K562 (cell line): Measurements from ENCODE around the gene EXOG. TPM values are rescaled to one million over a fixed set of nuclear protein-coding genes. Genes with fewer than 3 reads are reported as not detected.

Experiments used
- ATAC-seq: fragments of 200-7000 bp; cut with Tn5 transposase; 3 replicates; pipeline ENCODE4 v1.9.1; 2020; ENCODE audit warnings: moderate library complexity
- BruUV-seq: library from RNA; stranded (reverse); fragments of 400-500 nt; replicated peaks from 2 replicates; lab custom pipeline; 2021; lab: Mats Ljungman, UMichigan
- CTCF ChIA-PET: fragments of 300-600 bp; formaldehyde crosslinking; extraction: SDS; loops from one replicate; lab custom pipeline; 2021; ENCODE audit warnings: low intra/inter-chr PET ratio; lab: Yijun Ruan, JAX
- POLR2A ChIA-PET: fragments of 300-600, 350-650 bp; sonication (Branson Sonifier 250); formaldehyde crosslinking; extraction: SDS; loops from one replicate; lab custom pipeline; 2021; ENCODE audit warnings: antibody characterized with exemption, inconsistent platforms; lab: Yijun Ruan, JAX
- DNase-seq, 4 experiments: peaks; one replicate each; pipeline versions ENCODE4 v3.0.0 to v3.0.0-alpha.2; 2011 to 2018; ENCODE audit warnings: low spot score in 3 of 4, mixed read lengths in 3 of 4; ENCODE audit errors: extremely low read depth in 1 of 4
- FAIRE-seq: peaks from 2 replicates; lab custom pipeline; 2011; peaks lifted over from hg19 to GRCh38; lab: Jason Lieb, UNC
- H2AFZ ChIP-seq: 2 replicates; pipeline ENCODE4 v1.6.0; 2011; ENCODE audit warnings: low read depth, low read length, control low read depth, inconsistent platforms
- H3K27ac ChIP-seq: fragments of 200-600 bp; 3 replicates; pipeline ENCODE4 v1.8.0; 2011; ENCODE audit warnings: low read depth, mild to moderate bottlenecking, control low read depth, inconsistent platforms, low read length, moderate library complexity, mixed read lengths; ENCODE audit errors: extremely low read depth
- H3K27me3 ChIP-seq, 2 experiments: fragments of 300-600 bp in 1 of 2; 2 replicates in 1 of 2; 3 replicates in 1 of 2; pipeline versions ENCODE4 v1.6.0 to v1.8.0; 2011; ENCODE audit warnings: inconsistent platforms in 2 of 2, low read length in 2 of 2, mild to moderate bottlenecking in 1 of 2, mixed read lengths in 1 of 2, moderate library complexity in 1 of 2; ENCODE audit not compliant: control insufficient read depth in 2 of 2, insufficient read depth in 2 of 2
- H3K36me3 ChIP-seq: fragments of 300-600 bp; 3 replicates; pipeline ENCODE4 v1.8.0; 2011; ENCODE audit warnings: mild to moderate bottlenecking, low read length, inconsistent platforms; ENCODE audit not compliant: control insufficient read depth, insufficient read depth
- H3K4me1 ChIP-seq, 2 experiments: fragments of 200-600 bp in 1 of 2; replicated peaks in 1 of 2; 2 replicates in 1 of 2; 3 replicates in 1 of 2; pipeline versions ENCODE4 v1.5.1 to v1.8.0; 2011; ENCODE audit warnings: inconsistent platforms in 2 of 2, low read length in 2 of 2, mild to moderate bottlenecking in 1 of 2, mixed read lengths in 1 of 2, moderate library complexity in 1 of 2; ENCODE audit not compliant: control insufficient read depth in 2 of 2, insufficient read depth in 2 of 2
- H3K4me2 ChIP-seq: 2 replicates; pipeline ENCODE4 v1.6.1; 2011; ENCODE audit warnings: low read length, control low read depth, inconsistent platforms, mixed read lengths; ENCODE audit not compliant: insufficient read depth
- H3K4me3 ChIP-seq: fragments of 200-600 bp; sonication (generic), shearing (Covaris generic); 2 replicates; pipeline ENCODE4 v1.5.1; 2016; ENCODE audit warnings: control low read depth, inconsistent platforms
- H3K79me2 ChIP-seq: fragments of 200-600 bp; 3 replicates; pipeline ENCODE4 v1.8.0; 2011; ENCODE audit warnings: low read length, inconsistent platforms; ENCODE audit not compliant: control insufficient read depth, insufficient read depth
- H3K9ac ChIP-seq, 2 experiments: 2 replicates each; pipeline versions ENCODE4 v1.6.0 to v1.6.1; 2011; ENCODE audit warnings: low read depth in 2 of 2, low read length in 2 of 2, control low read depth in 1 of 2, inconsistent platforms in 1 of 2, mild to moderate bottlenecking in 1 of 2, mixed read lengths in 1 of 2; ENCODE audit not compliant: insufficient read depth in 1 of 2
- H3K9me1 ChIP-seq: one replicate; pipeline ENCODE4 v1.6.0; 2011; ENCODE audit warnings: inconsistent platforms, mild to moderate bottlenecking, low read length, moderate library complexity; ENCODE audit not compliant: control insufficient read depth, insufficient read depth
- H3K9me3 ChIP-seq: replicated peaks from 2 replicates; pipeline ENCODE4 v1.5.1; 2011; ENCODE audit warnings: low read depth, low read length, inconsistent platforms; ENCODE audit not compliant: control insufficient read depth, insufficient read depth
- H4K20me1 ChIP-seq: replicated peaks from 2 replicates; pipeline ENCODE4 v1.6.1; 2011; ENCODE audit warnings: low read length, inconsistent platforms, mixed read lengths; ENCODE audit not compliant: control insufficient read depth, insufficient read depth
- DMBX1 ChIP-seq: fragments of 250-450 bp; sonication (Bioruptor Pico); IDR thresholded peaks from 2 replicates; pipeline ENCODE4 v1.8.0; 2022; ENCODE audit warnings: inconsistent platforms, mild to moderate bottlenecking, moderate library complexity, borderline replicate concordance
- FOXA1 ChIP-seq: fragments of 450-650 bp; IDR thresholded peaks from 2 replicates; pipeline ENCODE4 v1.6.1; 2016; ENCODE audit warnings: mild to moderate bottlenecking, borderline replicate concordance
- HINFP ChIP-seq: fragments of 450-650 bp; conservative IDR thresholded peaks from 2 replicates; pipeline ENCODE4 v1.6.1; 2016; ENCODE audit warnings: missing genetic modification characterization, low read depth, mild to moderate bottlenecking, control low read depth, missing compliant biosample characterization
- MAFK ChIP-seq: IDR thresholded peaks from 2 replicates; pipeline ENCODE4 v1.6.1; 2011; ENCODE audit warnings: low read length, improper control_type of control experiment
- MTA1 ChIP-seq: fragments of 450-650 bp; IDR thresholded peaks from 2 replicates; pipeline ENCODE4 v1.6.1; 2017; ENCODE audit warnings: borderline replicate concordance
- NR2C1 ChIP-seq, 2 experiments: fragments of 450-650 bp; IDR thresholded peaks; 2 replicates each; pipeline ENCODE4 v1.6.1; 2017; ENCODE audit warnings: mild to moderate bottlenecking in 2 of 2, antibody characterized with exemption in 1 of 2, inconsistent platforms in 1 of 2, missing compliant biosample characterization in 1 of 2, missing genetic modification characterization in 1 of 2
- OTX1 ChIP-seq: fragments of 450-650 bp; formaldehyde crosslinking; IDR thresholded peaks from 2 replicates; pipeline ENCODE4 v1.4.0; 2022; ENCODE audit warnings: mild to moderate bottlenecking
- PCBP2 ChIP-seq: fragments of 200-400 bp; formaldehyde crosslinking; IDR thresholded peaks from 2 replicates; pipeline ENCODE4 v1.6.1; 2018; ENCODE audit warnings: low read length, low read depth, mild to moderate bottlenecking, moderate library complexity; ENCODE audit not compliant: poor library complexity, severe bottlenecking
- POLR2AphosphoS2 ChIP-seq: IDR thresholded peaks from 2 replicates; pipeline ENCODE4 v1.6.1; 2012; ENCODE audit warnings: low read length, improper control_type of control experiment
- POU5F1 ChIP-seq: fragments of 150-350 bp; IDR thresholded peaks from 2 replicates; pipeline ENCODE4 v1.6.1; 2014; ENCODE audit warnings: borderline replicate concordance, low read length, low read depth, mild to moderate bottlenecking; ENCODE audit not compliant: partially characterized antibody
- SLC30A9 ChIP-seq: fragments of 250-450 bp; sonication (Bioruptor Pico); IDR thresholded peaks from 2 replicates; pipeline ENCODE4 v1.8.0; 2022; ENCODE audit warnings: mild to moderate bottlenecking, moderate library complexity
- SNAPC5 ChIP-seq: fragments of 250-450 bp; sonication (Bioruptor Pico); IDR thresholded peaks from 2 replicates; pipeline ENCODE4 v1.8.0; 2021; ENCODE audit warnings: moderate library complexity, mild to moderate bottlenecking, inconsistent platforms
- TAL1 ChIP-seq: fragments of 450-650 bp; IDR thresholded peaks from 2 replicates; pipeline ENCODE4 v1.6.1; 2016; ENCODE audit warnings: mild to moderate bottlenecking
- TGIF2 ChIP-seq: sonication (generic); formaldehyde crosslinking; IDR thresholded peaks from 2 replicates; pipeline ENCODE4 v1.8.1; 2022; ENCODE audit warnings: mild to moderate bottlenecking, missing genetic modification reagents, moderate library complexity
- THAP12 ChIP-seq: fragments of 250-450 bp; sonication (Bioruptor Pico); IDR thresholded peaks from 2 replicates; pipeline ENCODE4 v1.9.0; 2021; ENCODE audit warnings: mild to moderate bottlenecking, inconsistent platforms
- YBX1 ChIP-seq: fragments of 450-650 bp; IDR thresholded peaks from 2 replicates; pipeline ENCODE4 v1.7.1; 2016; ENCODE audit warnings: mild to moderate bottlenecking
- ZFPM2 ChIP-seq: fragments of 250-450 bp; sonication (Bioruptor Pico); IDR thresholded peaks from 2 replicates; pipeline ENCODE4 v1.5.1; 2022; ENCODE audit warnings: mild to moderate bottlenecking
- ZNF316 ChIP-seq: fragments of 450-650 bp; IDR thresholded peaks from 2 replicates; pipeline ENCODE4 v1.6.1; 2016
- WGBS: fragments of 100-300 bp; shearing (Covaris generic); methylation state at CpG from one replicate; pipeline ENCODE4 v1.1.6; 2016; ENCODE audit warnings: low coverage, mixed read lengths; ENCODE audit not compliant: insufficient coverage; ENCODE audit errors: missing lambda C conversion rate; 5-methylcytosine and 5-hydroxymethylcytosine counted together
- in situ Hi-C: fragments of 300-500 bp; cut with MboI; formaldehyde crosslinking; loops from 4 replicates; pipeline ENCODE4 v1.15.0; 2018; ENCODE audit warnings: inconsistent platforms, mixed read lengths
- intact Hi-C: fragments of 100-400 bp; cut with micrococcal nuclease; formaldehyde crosslinking; loops from 2 replicates; pipeline ENCODE4 v1.14.2; 2022
- polyA plus RNA-seq, 8 experiments: library from polyadenylated mRNA; depleted of rRNA in 4 of 8; stranded (reverse) in 5 of 8; unstranded in 3 of 8; fragments of >200 nt; fragmentation: Nextera tagmentation in 2 of 8; fragmentation: Illumina TruSeq in 1 of 8; extraction: Ambion mirVana in 2 of 8; extraction: Trizol in 1 of 8; gene quantifications; 2 replicates each; pipeline versions ENCODE4 v1.2.1 to v1.2.3, GENCODE V29; 2011 to 2014; ENCODE audit warnings: inconsistent platforms in 1 of 8, missing spikeins in 1 of 8
- total RNA-seq, 7 experiments: library from RNA; depleted of rRNA in 6 of 7; stranded (reverse); fragments of >200 nt in 6 of 7; fragmentation: Illumina TruSeq in 2 of 7; extraction: Trizol in 2 of 7; gene quantifications; 2 replicates each; pipeline versions ENCODE4 v1.2.1 to v1.2.3, GENCODE V29; 2011 to 2021; ENCODE audit warnings: low replicate concordance in 1 of 7

EXOG gene
- total and polyA plus RNA-seq, 9 of the 15 experiments (the other 6 are each of a cell fraction or from before 2014, with no cell fraction given): 10.8 to 21.7 (median 14.8) TPM

DNA sequence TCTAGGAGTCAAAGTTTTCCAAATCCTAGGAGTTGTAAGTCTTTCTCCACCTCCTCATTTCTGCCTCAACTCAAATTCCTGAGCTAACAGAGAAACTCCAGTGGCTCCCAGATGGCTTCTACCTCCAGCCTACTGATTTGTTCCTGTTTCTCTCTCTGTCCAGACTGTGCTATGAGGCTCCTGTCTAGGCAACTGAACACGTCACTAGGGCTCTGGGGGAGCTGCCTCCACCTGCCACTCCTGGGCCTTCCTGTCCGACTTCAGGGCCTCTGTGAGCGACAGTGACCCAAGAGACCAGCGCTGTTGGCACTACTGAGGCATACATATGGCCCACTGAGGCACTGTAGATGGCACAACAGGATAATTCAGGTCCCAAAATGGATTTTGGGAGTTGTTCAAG is 71.4 kb downstream of the EXOG start:
- H3K9ac ChIP-seq: no peak overlapping the region
- no peak for TF ChIP-seq DMBX1 (CRISPR knock-in tag)
- TF ChIP-seq SLC30A9 (CRISPR knock-in tag): no peak
- no peak for TF ChIP-seq SNAPC5
- TF ChIP-seq ZFPM2 (CRISPR knock-in tag): no peak
- TF ChIP-seq FOXA1: no peak
- TF ChIP-seq YBX1: no peak
- TF ChIP-seq TGIF2 (CRISPR knock-in tag): no peak
- no peak for TF ChIP-seq OTX1 (CRISPR knock-in tag)
- TF ChIP-seq MAFK: no peak
- TF ChIP-seq POU5F1: no peak
- no peak for TF ChIP-seq PCBP2
- TF ChIP-seq MTA1: no peak
- no peak for TF ChIP-seq ZNF316
- TF ChIP-seq NR2C1 (IDR thresholded peaks at IDR 0.05): no peak
- no peak for TF ChIP-seq NR2C1 (tag; IDR thresholded peaks at IDR 0.05)
- no peak for TF ChIP-seq POLR2AphosphoS2
- no peak for TF ChIP-seq TAL1
- TF ChIP-seq HINFP (tag): no peak
- no peak for TF ChIP-seq THAP12 (CRISPR knock-in tag)
- TF ChIP-seq, all 486 proteins: peak for 0
- BruUV-seq: no TSS peak
- Histone ChIP-seq H2AFZ (no peak overlapping the region), H3K4me2 (no peak overlapping the region), H3K27ac (no peak overlapping the region), H3K4me3 (no peak overlapping the region), H3K9me1 (no peaks in the 10 kb centered on the region), H3K4me1 (no peaks in the 10 kb centered on the region), H3K9me3 (no peaks in the 10 kb centered on the region), H4K20me1 (no peaks in the 10 kb centered on the region), H3K27me3 (peaks cover 9 to 37% of the 10 kb centered on the region in 2 experiments; a peak in 4 of 5 replicates), H3K36me3 (no peaks in the 10 kb centered on the region), H3K79me2 (no peaks in the 10 kb centered on the region)
- intact Hi-C loops (no loop called here), in situ Hi-C loops (no loop called here)
- WGBS: 8% methylated on average over 4 of the region's 4 CpGs
- FAIRE-seq (no peak), DNase-seq (no peak), ATAC-seq (peak; percentile 75)
- POLR2A ChIA-PET: interaction anchor here (0.7 to 1.2 kb wide), 2 partner anchors 9 to 552 kb away, joined by 3 to 5 read pairs; no protein-coding TSS in a partner anchor
- CTCF ChIA-PET: no interaction called here
